ENCODE results near the gene SEPTIN7. TPM values are rescaled to one million over a fixed set of nuclear protein-coding genes. Genes with fewer than 3 reads are reported as not detected.

SEPTIN7 gene
- total RNA-seq, 1 experiment from 2014 or later: 161 TPM

- TF ChIP-seq NR2C2 (CRISPR knock-in tag; IDR thresholded peaks at IDR 0.05): no peak
- no peak for TF ChIP-seq FOXP1 (CRISPR knock-in tag; IDR thresholded peaks at IDR 0.05; ENCODE audit: borderline replicate concordance)
Measured at GRCh38 chr7:35802102-35802466, 1.2 kb downstream of the SEPTIN7 start (continued).

- Mint-ChIP-seq H3K4me1 (peaks cover 40% of the 10 kb centered on the region), H3K36me3 (no peaks in the 10 kb centered on the region), H3K27ac (peak overlapping the region; percentile 82; the same call in 1 of the 2 replicates), H3K4me3 (peak overlapping the region; percentile 90), H3K9me3 (no peaks in the 10 kb centered on the region), H3K27me3 (ENCODE audit: low read depth) (no peaks in the 10 kb centered on the region)
- ATAC-seq (no peak), DNase-seq (ENCODE audit: low spot score) (no peak)
- CTCF ChIA-PET: interaction anchor here (0.5 to 4.1 kb wide), 3 partner anchors 12 to 104 kb away, joined by 3 to 32 read pairs (median 6); no protein-coding TSS in a partner anchor
- POLR2A ChIA-PET: no interaction called here
- TF ChIP-seq ESRRA (CRISPR knock-in tag; IDR thresholded peaks at IDR 0.05; ENCODE audit: borderline replicate concordance) (no peak), MXD4 (CRISPR knock-in tag; IDR thresholded peaks at IDR 0.05; ENCODE audit: borderline replicate concordance) (no peak), ZNF138 (CRISPR knock-in tag; conservative IDR thresholded peaks at IDR 0.05) (no peak), SOX15 (CRISPR knock-in tag; IDR thresholded peaks at IDR 0.05) (no peak), SMAD3 (CRISPR knock-in tag; IDR thresholded peaks at IDR 0.05; ENCODE audit: borderline replicate concordance) (no peak), FOXP1 (CRISPR knock-in tag; IDR thresholded peaks at IDR 0.05; ENCODE audit: borderline replicate concordance) (no peak), TEAD4 (CRISPR knock-in tag; IDR thresholded peaks at IDR 0.05) (no peak), NR2C2 (CRISPR knock-in tag; IDR thresholded peaks at IDR 0.05) (no peak), CREB1 (CRISPR knock-in tag; IDR thresholded peaks at IDR 0.05) (no peak), FOXK1 (CRISPR knock-in tag; IDR thresholded peaks at IDR 0.05) (no peak), ZNF317 (CRISPR knock-in tag; IDR thresholded peaks at IDR 0.05; ENCODE audit: borderline replicate concordance, low read depth) (no peak), CDX4 (CRISPR knock-in tag; IDR thresholded peaks at IDR 0.05; ENCODE audit: borderline replicate concordance) (no peak), JUN (CRISPR knock-in tag; IDR thresholded peaks at IDR 0.05) (no peak), ERG (CRISPR knock-in tag; IDR thresholded peaks at IDR 0.05) (no peak), IRF2 (CRISPR knock-in tag; IDR thresholded peaks at IDR 0.05; ENCODE audit: borderline replicate concordance, low read depth) (no peak), ZNF219 (CRISPR knock-in tag; IDR thresholded peaks at IDR 0.05; ENCODE audit: borderline replicate concordance) (no peak), ZNF396 (CRISPR knock-in tag; IDR thresholded peaks at IDR 0.05; ENCODE audit: borderline replicate concordance) (no peak), ELF4 (CRISPR knock-in tag; IDR thresholded peaks at IDR 0.05; ENCODE audit: low read depth) (no peak), ZBTB21 (CRISPR knock-in tag; IDR thresholded peaks at IDR 0.05; ENCODE audit: borderline replicate concordance) (no peak), MAX (CRISPR knock-in tag; IDR thresholded peaks at IDR 0.05) (no peak)
Measured at GRCh38 chr7:35802649-35803048, 1.8 kb downstream of the SEPTIN7 start.

- DNase-seq (ENCODE audit: low spot score): no peak
- no peaks in the 10 kb centered on the region; the same call in 1 of the 2 replicates for H3K36me3 Mint-ChIP-seq
- H3K9me3 Mint-ChIP-seq: no peaks in the 10 kb centered on the region
- ATAC-seq: no peak
- H3K4me1 Mint-ChIP-seq: peaks cover 48% of the 10 kb centered on the region
- no peaks in the 10 kb centered on the region for H3K27me3 Mint-ChIP-seq (ENCODE audit: low read depth)
- no peak overlapping the region; the same call in 1 of the 2 replicates for H3K4me3 Mint-ChIP-seq
- H3K27ac Mint-ChIP-seq: peak overlapping the region; percentile 73
- POLR2A ChIA-PET: no interaction called here
- CTCF ChIA-PET: no interaction called here
- TF ChIP-seq PRDM15 (CRISPR knock-in tag; IDR thresholded peaks at IDR 0.05) (no peak), ZNF219 (CRISPR knock-in tag; IDR thresholded peaks at IDR 0.05; ENCODE audit: borderline replicate concordance) (no peak), TEAD1 (CRISPR knock-in tag; IDR thresholded peaks at IDR 0.05) (no peak), ELF4 (CRISPR knock-in tag; IDR thresholded peaks at IDR 0.05; ENCODE audit: low read depth) (no peak), ARID4B (CRISPR knock-in tag; IDR thresholded peaks at IDR 0.05; ENCODE audit: borderline replicate concordance) (no peak), ZNF138 (CRISPR knock-in tag; conservative IDR thresholded peaks at IDR 0.05) (no peak)
Measured at GRCh38 chr7:35804231-35804970, 3.5 kb downstream of the SEPTIN7 start.
